IMR-90 (cell line): ENCODE measurements around the gene CLBA1. TPM values are rescaled to one million over a fixed set of nuclear protein-coding genes. Genes with fewer than 3 reads are reported as not detected.

ENCODE experiments used
- polyA plus RNA-seq, 3 experiments: library from polyadenylated mRNA; depleted of rRNA; stranded (reverse); fragments of >200 nt; gene quantifications; 2 replicates each; pipeline ENCODE4 v1.2.3, GENCODE V29; 2012; ENCODE audit warnings: low replicate concordance in 1 of 3
- total RNA-seq: library from RNA; depleted of rRNA; stranded (reverse); fragments of >200 nt; gene quantifications from 2 replicates; pipeline ENCODE4 v1.2.3, GENCODE V29; 2012
- TF ChIP-seq, protein P1 (sequence below): fragments of 150-350 bp; IDR thresholded peaks from 2 replicates; pipeline ENCODE4 v1.6.1; 2016; ENCODE audit warnings: low read depth, mild to moderate bottlenecking, low read length, moderate library complexity, borderline replicate concordance

Gene CLBA1
- total and polyA plus RNA-seq, 2 of the 4 experiments (the other 2 are of a cell fraction): 2.7 to 6.2 TPM

DNA sequence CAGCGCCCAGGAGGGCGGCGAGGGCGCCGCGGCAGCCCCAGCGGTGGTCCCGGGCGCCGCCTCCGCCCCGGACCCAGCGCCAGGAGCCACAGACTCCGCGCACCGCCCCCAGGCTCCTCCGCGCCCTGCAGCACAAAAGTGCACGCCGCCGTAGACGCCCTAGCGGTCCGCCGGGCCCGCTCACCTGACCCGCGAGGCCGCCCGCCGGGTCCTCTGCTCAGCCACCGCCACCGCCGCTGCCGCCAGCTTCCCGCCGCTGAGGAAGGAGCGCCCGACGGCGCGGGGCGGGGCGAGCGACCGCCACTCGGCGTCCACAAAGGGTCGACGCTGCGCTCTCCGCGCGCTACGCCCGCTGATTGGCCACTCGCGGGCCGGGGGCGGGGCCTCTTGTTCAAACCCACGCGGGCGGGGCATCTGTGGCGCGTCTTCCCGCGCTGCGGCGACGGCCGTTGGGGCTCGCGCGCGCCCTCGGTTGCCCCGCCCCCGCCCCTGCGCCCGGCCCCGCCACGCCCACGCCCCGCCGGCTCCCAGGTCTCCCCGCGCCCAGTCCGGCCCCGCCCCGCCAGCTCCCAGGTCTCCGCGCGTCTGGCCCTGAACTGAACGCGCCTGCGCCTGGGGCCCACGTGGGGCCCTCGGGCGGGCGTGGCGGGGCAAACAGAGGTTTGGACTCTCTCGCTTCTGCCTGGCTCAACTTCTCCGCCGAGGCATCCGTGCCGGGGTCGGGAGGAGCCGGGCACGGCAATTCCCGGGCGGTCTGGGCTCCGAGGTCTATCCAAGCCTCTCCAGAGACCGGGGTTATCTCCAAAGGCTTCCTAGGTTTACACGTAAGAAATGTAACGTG is 35.4 kb downstream of the CLBA1 start, which contains the start of gene CDCA4 (continued):
- TF ChIP-seq, protein P1, sequence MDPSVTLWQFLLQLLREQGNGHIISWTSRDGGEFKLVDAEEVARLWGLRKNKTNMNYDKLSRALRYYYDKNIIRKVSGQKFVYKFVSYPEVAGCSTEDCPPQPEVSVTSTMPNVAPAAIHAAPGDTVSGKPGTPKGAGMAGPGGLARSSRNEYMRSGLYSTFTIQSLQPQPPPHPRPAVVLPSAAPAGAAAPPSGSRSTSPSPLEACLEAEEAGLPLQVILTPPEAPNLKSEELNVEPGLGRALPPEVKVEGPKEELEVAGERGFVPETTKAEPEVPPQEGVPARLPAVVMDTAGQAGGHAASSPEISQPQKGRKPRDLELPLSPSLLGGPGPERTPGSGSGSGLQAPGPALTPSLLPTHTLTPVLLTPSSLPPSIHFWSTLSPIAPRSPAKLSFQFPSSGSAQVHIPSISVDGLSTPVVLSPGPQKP: no peak
